Measurements from ENCODE around the gene PPM1E. TPM values are rescaled to one million over a fixed set of nuclear protein-coding genes. Genes with fewer than 3 reads are reported as not detected.

PPM1E gene
- total RNA-seq, 1 donor from 2014 or later: 1.7 TPM

DNA sequence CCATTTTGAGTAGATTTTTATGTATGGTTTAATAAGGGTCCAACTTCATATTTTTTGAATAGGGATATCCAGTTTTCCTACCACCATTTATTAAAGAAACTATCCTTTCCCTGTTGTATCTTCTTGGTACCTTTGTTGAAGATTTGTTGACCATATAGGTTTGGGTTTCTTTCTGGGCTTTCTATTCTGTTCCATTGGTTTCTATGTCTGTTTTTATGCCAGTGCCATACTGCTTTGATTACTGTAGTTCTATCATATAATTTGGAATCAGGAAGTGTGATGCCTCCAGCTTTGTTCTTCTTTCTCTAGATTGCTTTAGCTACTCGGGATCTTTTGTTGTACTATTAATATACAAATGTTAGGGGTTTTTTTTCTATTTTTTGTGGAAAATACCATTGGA lies 46.5 kb downstream of the PPM1E start:
- Mint-ChIP-seq H3K4me3 (ENCODE audit: unreplicated experiment) (no peak overlapping the region), H3K4me1 (ENCODE audit: unreplicated experiment) (no peaks in the 10 kb centered on the region), H3K9me3 (ENCODE audit: unreplicated experiment) (peaks cover 12% of the 10 kb centered on the region), H3K27me3 (ENCODE audit: unreplicated experiment) (peaks cover 10% of the 10 kb centered on the region), H3K27ac (ENCODE audit: unreplicated experiment) (no peak overlapping the region), H3K36me3 (ENCODE audit: unreplicated experiment) (peaks cover 6% of the 10 kb centered on the region)
- DNase-seq (ENCODE audit: extremely low spot score, unreplicated experiment): no peak
- TF ChIP-seq, protein P1, sequence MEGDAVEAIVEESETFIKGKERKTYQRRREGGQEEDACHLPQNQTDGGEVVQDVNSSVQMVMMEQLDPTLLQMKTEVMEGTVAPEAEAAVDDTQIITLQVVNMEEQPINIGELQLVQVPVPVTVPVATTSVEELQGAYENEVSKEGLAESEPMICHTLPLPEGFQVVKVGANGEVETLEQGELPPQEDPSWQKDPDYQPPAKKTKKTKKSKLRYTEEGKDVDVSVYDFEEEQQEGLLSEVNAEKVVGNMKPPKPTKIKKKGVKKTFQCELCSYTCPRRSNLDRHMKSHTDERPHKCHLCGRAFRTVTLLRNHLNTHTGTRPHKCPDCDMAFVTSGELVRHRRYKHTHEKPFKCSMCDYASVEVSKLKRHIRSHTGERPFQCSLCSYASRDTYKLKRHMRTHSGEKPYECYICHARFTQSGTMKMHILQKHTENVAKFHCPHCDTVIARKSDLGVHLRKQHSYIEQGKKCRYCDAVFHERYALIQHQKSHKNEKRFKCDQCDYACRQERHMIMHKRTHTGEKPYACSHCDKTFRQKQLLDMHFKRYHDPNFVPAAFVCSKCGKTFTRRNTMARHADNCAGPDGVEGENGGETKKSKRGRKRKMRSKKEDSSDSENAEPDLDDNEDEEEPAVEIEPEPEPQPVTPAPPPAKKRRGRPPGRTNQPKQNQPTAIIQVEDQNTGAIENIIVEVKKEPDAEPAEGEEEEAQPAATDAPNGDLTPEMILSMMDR (IDR thresholded peaks at IDR 0.05): no peak

DNA sequence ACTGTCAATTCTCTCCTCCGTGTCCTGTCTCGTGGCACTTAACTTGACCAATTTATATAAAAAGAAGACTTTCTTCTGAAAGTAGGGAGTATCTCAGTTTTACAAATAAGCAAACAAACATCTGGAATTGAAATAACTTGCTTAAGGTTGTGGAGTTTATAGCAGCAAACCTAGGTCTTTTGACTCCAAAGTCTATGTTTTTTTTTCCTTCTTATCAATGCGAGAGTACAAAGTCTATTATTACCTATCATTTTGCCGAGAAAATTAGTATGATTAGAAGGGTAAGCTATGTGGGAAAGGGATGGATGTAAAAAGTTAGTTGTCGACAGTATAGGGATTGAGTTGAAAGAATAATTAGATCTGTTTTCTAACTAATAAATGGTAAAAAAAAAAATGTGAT lies 50.4 kb downstream of the PPM1E start:
- H3K4me1 Mint-ChIP-seq (ENCODE audit: unreplicated experiment): no peaks in the 10 kb centered on the region
- H3K9me3 Mint-ChIP-seq (ENCODE audit: unreplicated experiment): peaks cover 12% of the 10 kb centered on the region
- peaks cover 6% of the 10 kb centered on the region for H3K36me3 Mint-ChIP-seq (ENCODE audit: unreplicated experiment)
- H3K27ac Mint-ChIP-seq (ENCODE audit: unreplicated experiment): no peak overlapping the region
- peaks cover 8% of the 10 kb centered on the region for H3K27me3 Mint-ChIP-seq (ENCODE audit: unreplicated experiment)
- no peak overlapping the region for H3K4me3 Mint-ChIP-seq (ENCODE audit: unreplicated experiment)
- TF ChIP-seq, protein P1 (IDR thresholded peaks at IDR 0.05): no peak
- DNase-seq (ENCODE audit: extremely low spot score, unreplicated experiment): no peak

DNA sequence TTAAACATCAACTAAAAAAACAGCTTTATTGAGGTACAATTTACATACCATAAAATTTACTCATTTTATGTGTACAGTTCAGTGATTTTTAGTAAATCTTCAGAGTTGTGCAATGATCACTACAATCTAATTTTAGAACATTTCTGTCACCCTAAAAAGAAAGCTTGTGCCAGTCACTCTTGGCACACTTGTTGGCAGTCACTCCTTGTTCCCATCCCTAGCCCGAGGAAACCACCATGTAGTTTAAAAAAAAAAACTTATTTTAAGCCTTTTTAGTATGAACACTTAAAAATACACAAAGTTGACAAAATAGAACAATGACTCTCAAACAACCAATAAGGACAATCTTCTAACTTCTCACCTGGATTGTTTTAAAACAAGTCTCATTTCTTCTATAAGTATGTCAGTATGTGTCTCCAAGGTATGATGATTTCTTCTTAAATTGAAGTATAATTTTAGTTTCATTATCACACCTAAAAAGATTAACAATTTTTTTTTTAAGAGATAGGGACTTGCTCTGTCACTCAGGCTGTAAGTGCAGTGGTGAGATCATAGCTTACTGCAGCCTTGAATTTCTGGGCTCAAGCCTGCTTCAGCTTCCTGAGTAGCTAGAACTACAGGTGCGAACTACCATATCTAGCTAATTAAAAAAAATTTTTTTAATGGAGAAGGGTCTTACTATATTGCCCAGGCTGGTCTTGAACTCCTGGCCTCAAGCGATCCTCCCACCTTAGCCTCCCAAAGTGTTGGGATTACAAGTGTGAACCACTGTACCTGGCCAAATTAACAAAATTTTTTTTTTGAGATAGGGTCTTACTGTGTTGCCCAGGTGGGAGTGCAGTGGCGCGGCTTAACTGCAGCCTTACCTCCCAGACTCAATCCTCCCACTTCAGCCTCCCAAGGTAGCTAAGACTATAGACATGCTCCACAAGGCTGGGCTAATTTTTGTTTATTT lies 53.2 kb downstream of the PPM1E start:
- Mint-ChIP-seq H3K27me3 (ENCODE audit: unreplicated experiment) (peaks cover 6% of the 10 kb centered on the region), H3K9me3 (ENCODE audit: unreplicated experiment) (no peaks in the 10 kb centered on the region), H3K4me1 (ENCODE audit: unreplicated experiment) (no peaks in the 10 kb centered on the region), H3K27ac (ENCODE audit: unreplicated experiment) (no peak overlapping the region), H3K4me3 (ENCODE audit: unreplicated experiment) (no peak overlapping the region), H3K36me3 (ENCODE audit: unreplicated experiment) (no peaks in the 10 kb centered on the region)
- no peak for DNase-seq (ENCODE audit: extremely low spot score, unreplicated experiment)
- TF ChIP-seq, protein P1 (IDR thresholded peaks at IDR 0.05): no peak

DNA sequence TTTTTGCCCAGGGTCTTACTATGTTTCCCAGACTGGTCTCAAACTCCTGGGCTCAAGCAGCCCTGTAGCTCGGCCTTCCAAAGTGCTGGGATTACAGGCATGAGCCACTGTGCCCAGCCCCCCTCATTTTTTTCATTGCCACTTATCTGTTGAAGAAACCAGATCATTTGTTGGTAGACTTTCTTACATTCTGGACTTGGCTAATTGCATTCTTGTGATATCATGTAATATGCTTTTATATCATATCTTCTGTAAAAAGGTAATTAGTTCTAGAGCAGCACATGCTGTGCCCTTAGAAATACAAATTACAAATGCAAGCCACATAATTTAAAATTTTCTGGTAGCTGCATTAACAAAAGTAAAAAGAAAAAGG lies 53.9 kb downstream of the PPM1E start:
- Mint-ChIP-seq H3K4me3 (ENCODE audit: unreplicated experiment) (no peak overlapping the region), H3K36me3 (ENCODE audit: unreplicated experiment) (no peaks in the 10 kb centered on the region), H3K27me3 (ENCODE audit: unreplicated experiment) (peaks cover 6% of the 10 kb centered on the region), H3K4me1 (ENCODE audit: unreplicated experiment) (no peaks in the 10 kb centered on the region), H3K27ac (ENCODE audit: unreplicated experiment) (no peak overlapping the region), H3K9me3 (ENCODE audit: unreplicated experiment) (no peaks in the 10 kb centered on the region)
- DNase-seq (ENCODE audit: extremely low spot score, unreplicated experiment): no peak
- TF ChIP-seq, protein P1 (IDR thresholded peaks at IDR 0.05): no peak

DNA sequence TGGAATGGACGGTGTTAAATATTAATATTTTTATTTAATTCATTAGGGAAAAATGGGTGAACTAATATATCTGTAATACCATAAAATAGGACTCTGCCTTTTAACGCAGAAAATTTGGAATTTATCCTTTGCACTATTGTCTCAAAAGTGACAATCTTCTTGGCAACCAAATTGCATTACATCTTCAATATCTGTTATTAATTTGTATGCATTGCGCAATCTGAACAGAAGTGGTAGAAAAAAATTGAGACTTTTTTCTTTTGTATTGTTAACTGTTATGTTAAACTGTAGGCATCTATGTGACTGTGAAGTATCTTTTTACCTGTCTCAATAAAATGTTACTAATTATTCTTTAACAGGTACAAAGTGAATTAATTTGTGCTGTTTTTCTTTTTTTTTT lies 55.6 kb downstream of the PPM1E start:
- Mint-ChIP-seq H3K4me3 (ENCODE audit: unreplicated experiment) (no peak overlapping the region), H3K27me3 (ENCODE audit: unreplicated experiment) (peaks cover 6% of the 10 kb centered on the region), H3K27ac (ENCODE audit: unreplicated experiment) (no peak overlapping the region), H3K9me3 (ENCODE audit: unreplicated experiment) (no peaks in the 10 kb centered on the region), H3K4me1 (ENCODE audit: unreplicated experiment) (no peaks in the 10 kb centered on the region), H3K36me3 (ENCODE audit: unreplicated experiment) (no peaks in the 10 kb centered on the region)
- TF ChIP-seq, protein P1 (IDR thresholded peaks at IDR 0.05): no peak
- DNase-seq (ENCODE audit: extremely low spot score, unreplicated experiment): no peak

All from osteocyte (in vitro differentiated cells).